B cell (primary cell): ENCODE data around the gene E2F7.

Source experiments
- CTCF ChIP-seq: fragments of 200-600 bp; IDR thresholded peaks from one replicate; pipeline ENCODE4 v1.8.0; 2022; ENCODE audit warnings: antibody characterized with exemption, mild to moderate bottlenecking
- EZH2 ChIP-seq: IDR thresholded peaks from 2 replicates; pipeline ENCODE4 v1.6.1; 2012; ENCODE audit warnings: borderline replicate concordance, low read depth, mild to moderate bottlenecking, moderate library complexity, low read length; ENCODE audit not compliant: insufficient read depth, poor library complexity, severe bottlenecking

GRCh38 chr12:76984566-76984965 is 80.8 kb downstream of the E2F7 start:
- TF ChIP-seq CTCF (no peak), EZH2 (no peak)
